ENCODE data around the gene MRPL33.

The MRPL33 gene

DNA sequence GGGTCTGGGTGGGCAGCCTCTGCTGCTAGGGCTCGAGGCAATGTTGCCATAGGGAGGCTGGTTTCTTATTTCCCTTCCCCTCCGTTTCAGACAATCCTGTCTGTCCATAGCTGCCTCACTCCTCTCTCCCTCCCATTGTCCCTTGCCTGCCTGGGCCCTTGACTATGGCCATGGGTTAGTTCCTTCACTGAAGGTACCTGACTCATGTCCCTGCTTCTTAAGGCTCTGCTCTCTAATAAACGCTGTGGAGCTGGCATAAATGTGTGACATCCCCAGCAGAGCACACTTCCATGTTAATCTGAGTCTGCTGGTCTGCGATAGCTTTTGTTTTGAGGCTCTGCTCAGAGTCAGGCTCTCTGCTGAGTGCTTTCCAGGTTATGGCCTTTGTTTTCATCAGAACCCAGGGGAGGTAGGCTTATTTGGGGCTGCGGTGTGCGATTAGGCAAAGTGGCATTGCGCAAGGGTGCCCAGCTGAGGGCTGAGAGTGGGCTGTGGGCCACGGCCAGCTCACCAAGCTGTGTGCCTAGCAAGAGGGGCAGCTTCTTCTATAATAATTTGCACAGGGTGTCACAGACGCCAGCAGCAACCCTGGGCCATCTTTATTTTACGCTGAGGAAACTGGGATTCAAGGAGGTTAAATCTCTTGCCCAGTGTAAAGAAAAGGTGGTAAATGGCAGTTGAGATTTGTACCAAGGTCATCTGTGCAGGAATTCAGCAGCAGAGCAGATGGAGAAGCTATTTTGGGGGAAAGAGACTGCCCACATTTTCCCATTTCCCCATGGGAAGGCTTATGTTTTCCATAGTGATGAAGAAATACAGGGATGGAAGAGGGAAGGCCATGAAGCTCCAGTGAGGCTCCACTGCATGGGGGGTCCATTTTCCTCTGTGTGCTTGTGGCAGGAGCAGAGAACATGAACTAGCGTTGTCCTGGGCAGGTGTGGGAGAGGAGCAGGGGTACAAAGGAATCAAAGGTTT is 25.6 kb downstream of the MRPL33 start:
- H3K9ac ChIP-seq (ENCODE audit: low read depth in 1 of 2, low read length in 2 of 2) = no peak overlapping the region
- no peak overlapping the region for H3K4me3 ChIP-seq (ENCODE audit: low read depth in 1 of 2, low read length in 2 of 2)
- peaks cover 0 to 8% of the 10 kb centered on the region in 2 donors for H3K36me3 ChIP-seq (ENCODE audit: control insufficient read depth in 1 of 2, insufficient read depth in 2 of 2, low read length in 2 of 2)
- no peak overlapping the region for H3K27ac ChIP-seq (ENCODE audit: low read depth, low read length)
- H3K4me1 ChIP-seq (ENCODE audit: control insufficient read depth in 1 of 2, insufficient read depth in 2 of 2, low read length in 2 of 2) = peaks cover 0 to 5% of the 10 kb centered on the region in 2 donors
- H3K27me3 ChIP-seq (ENCODE audit: control insufficient read depth in 1 of 2, insufficient read depth in 2 of 2, low read length in 2 of 2) = no peaks in the 10 kb centered on the region
- no peaks in the 10 kb centered on the region for H3K9me3 ChIP-seq (ENCODE audit: control insufficient read depth in 1 of 2, low read length in 2 of 2)

DNA sequence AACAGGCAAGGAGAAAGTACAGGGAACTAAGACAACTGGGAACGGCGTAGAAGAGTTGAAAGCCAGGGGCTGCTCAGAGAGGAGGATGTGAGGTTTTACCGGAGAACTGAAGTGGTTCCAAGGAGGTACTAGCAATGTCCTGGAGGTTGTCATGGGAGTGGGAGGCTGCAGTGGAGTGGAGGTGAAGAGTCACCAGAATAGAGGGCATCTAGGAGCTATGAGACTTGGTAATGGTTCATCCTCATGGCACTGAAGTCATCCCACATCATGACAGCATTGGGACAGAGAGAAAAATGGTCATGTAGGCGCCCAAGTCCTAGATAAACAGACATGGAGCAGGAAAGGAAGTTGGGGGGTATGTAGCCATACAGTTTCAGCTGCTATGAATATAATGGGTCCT is 26.3 kb downstream of the MRPL33 start:
- H3K4me1 ChIP-seq (ENCODE audit: control insufficient read depth in 1 of 2, insufficient read depth in 2 of 2, low read length in 2 of 2) = peaks cover 0 to 5% of the 10 kb centered on the region in 2 donors
- peaks cover 0 to 8% of the 10 kb centered on the region in 2 donors for H3K36me3 ChIP-seq (ENCODE audit: control insufficient read depth in 1 of 2, insufficient read depth in 2 of 2, low read length in 2 of 2)
- H3K9ac ChIP-seq (ENCODE audit: low read depth in 1 of 2, low read length in 2 of 2) = no peak overlapping the region
- H3K9me3 ChIP-seq (ENCODE audit: control insufficient read depth in 1 of 2, low read length in 2 of 2) = no peaks in the 10 kb centered on the region
- H3K4me3 ChIP-seq (ENCODE audit: low read depth in 1 of 2, low read length in 2 of 2) = no peak overlapping the region
- no peak overlapping the region for H3K27ac ChIP-seq (ENCODE audit: low read depth, low read length)
- no peaks in the 10 kb centered on the region for H3K27me3 ChIP-seq (ENCODE audit: control insufficient read depth in 1 of 2, insufficient read depth in 2 of 2, low read length in 2 of 2)

- Histone ChIP-seq H3K4me3 (ENCODE audit: low read depth in 1 of 2, low read length in 2 of 2) (no peak overlapping the region), H3K9me3 (ENCODE audit: control insufficient read depth in 1 of 2, low read length in 2 of 2) (no peaks in the 10 kb centered on the region), H3K9ac (ENCODE audit: low read depth in 1 of 2, low read length in 2 of 2) (no peak overlapping the region), H3K27ac (ENCODE audit: low read depth, low read length) (no peak overlapping the region), H3K4me1 (ENCODE audit: control insufficient read depth in 1 of 2, insufficient read depth in 2 of 2, low read length in 2 of 2) (peaks cover 0 to 5% of the 10 kb centered on the region in 2 donors), H3K27me3 (ENCODE audit: control insufficient read depth in 1 of 2, insufficient read depth in 2 of 2, low read length in 2 of 2) (no peaks in the 10 kb centered on the region), H3K36me3 (ENCODE audit: control insufficient read depth in 1 of 2, insufficient read depth in 2 of 2, low read length in 2 of 2) (peaks cover 0 to 8% of the 10 kb centered on the region in 2 donors)
Measured at GRCh38 chr2:27798486-27798885, 27.0 kb downstream of the MRPL33 start.

GRCh38 chr2:27798948-27799645 is 27.6 kb downstream of the MRPL33 start:
- Histone ChIP-seq H3K9me3 (ENCODE audit: control insufficient read depth in 1 of 2, low read length in 2 of 2) (no peaks in the 10 kb centered on the region), H3K4me1 (ENCODE audit: control insufficient read depth in 1 of 2, insufficient read depth in 2 of 2, low read length in 2 of 2) (peaks cover 0 to 5% of the 10 kb centered on the region in 2 donors), H3K36me3 (ENCODE audit: control insufficient read depth in 1 of 2, insufficient read depth in 2 of 2, low read length in 2 of 2) (peaks cover 0 to 8% of the 10 kb centered on the region in 2 donors), H3K4me3 (ENCODE audit: low read depth in 1 of 2, low read length in 2 of 2) (no peak overlapping the region), H3K27me3 (ENCODE audit: control insufficient read depth in 1 of 2, insufficient read depth in 2 of 2, low read length in 2 of 2) (no peaks in the 10 kb centered on the region), H3K27ac (ENCODE audit: low read depth, low read length) (no peak overlapping the region), H3K9ac (ENCODE audit: low read depth in 1 of 2, low read length in 2 of 2) (no peak overlapping the region)

DNA sequence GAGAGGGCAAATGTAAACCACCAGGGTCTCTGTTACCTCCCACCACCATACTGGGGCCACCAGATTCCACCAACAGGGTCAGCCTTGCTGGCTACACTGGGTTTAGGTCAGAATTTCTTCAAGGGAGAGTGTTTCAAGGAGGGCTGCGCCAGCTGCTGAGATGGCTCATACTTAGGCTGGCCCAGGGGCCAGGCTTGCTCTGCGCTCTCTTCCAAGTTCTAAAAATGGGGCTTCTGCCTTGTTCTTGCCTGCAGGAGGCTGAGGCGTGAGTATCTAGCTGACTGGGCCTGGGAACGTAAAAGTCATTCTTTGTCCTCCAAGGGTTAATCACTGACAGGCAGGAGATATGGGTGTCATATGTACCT is 28.1 kb downstream of the MRPL33 start:
- Histone ChIP-seq H3K27ac (ENCODE audit: low read depth, low read length) (no peak overlapping the region), H3K27me3 (ENCODE audit: control insufficient read depth in 1 of 2, insufficient read depth in 2 of 2, low read length in 2 of 2) (no peaks in the 10 kb centered on the region), H3K4me3 (ENCODE audit: low read depth in 1 of 2, low read length in 2 of 2) (no peak overlapping the region), H3K9me3 (ENCODE audit: control insufficient read depth in 1 of 2, low read length in 2 of 2) (no peaks in the 10 kb centered on the region), H3K4me1 (ENCODE audit: control insufficient read depth in 1 of 2, insufficient read depth in 2 of 2, low read length in 2 of 2) (peaks cover 0 to 5% of the 10 kb centered on the region in 2 donors), H3K36me3 (ENCODE audit: control insufficient read depth in 1 of 2, insufficient read depth in 2 of 2, low read length in 2 of 2) (peaks cover 0 to 8% of the 10 kb centered on the region in 2 donors), H3K9ac (ENCODE audit: low read depth in 1 of 2, low read length in 2 of 2) (no peak overlapping the region)

GRCh38 chr2:27800856-27801255 is 29.3 kb downstream of the MRPL33 start:
- Histone ChIP-seq H3K9me3 (ENCODE audit: control insufficient read depth in 1 of 2, low read length in 2 of 2) (no peaks in the 10 kb centered on the region), H3K4me1 (ENCODE audit: control insufficient read depth in 1 of 2, insufficient read depth in 2 of 2, low read length in 2 of 2) (peaks cover 0 to under 1% of the 10 kb centered on the region in 2 donors), H3K27ac (ENCODE audit: low read depth, low read length) (no peak overlapping the region), H3K36me3 (ENCODE audit: control insufficient read depth in 1 of 2, insufficient read depth in 2 of 2, low read length in 2 of 2) (peaks cover 0 to 8% of the 10 kb centered on the region in 2 donors), H3K4me3 (ENCODE audit: low read depth in 1 of 2, low read length in 2 of 2) (no peak overlapping the region), H3K27me3 (ENCODE audit: control insufficient read depth in 1 of 2, insufficient read depth in 2 of 2, low read length in 2 of 2) (no peaks in the 10 kb centered on the region), H3K9ac (ENCODE audit: low read depth in 1 of 2, low read length in 2 of 2) (no peak overlapping the region)

- H3K9me3 ChIP-seq (ENCODE audit: control insufficient read depth in 1 of 2, low read length in 2 of 2) = no peaks in the 10 kb centered on the region
- peaks cover 0 to 2% of the 10 kb centered on the region in 2 donors for H3K36me3 ChIP-seq (ENCODE audit: control insufficient read depth in 1 of 2, insufficient read depth in 2 of 2, low read length in 2 of 2)
- no peak overlapping the region for H3K4me3 ChIP-seq (ENCODE audit: low read depth in 1 of 2, low read length in 2 of 2)
- no peak overlapping the region for H3K27ac ChIP-seq (ENCODE audit: low read depth, low read length)
- H3K9ac ChIP-seq (ENCODE audit: low read depth in 1 of 2, low read length in 2 of 2) = no peak overlapping the region
- no peaks in the 10 kb centered on the region for H3K4me1 ChIP-seq (ENCODE audit: control insufficient read depth in 1 of 2, insufficient read depth in 2 of 2, low read length in 2 of 2)
- H3K27me3 ChIP-seq (ENCODE audit: control insufficient read depth in 1 of 2, insufficient read depth in 2 of 2, low read length in 2 of 2) = no peaks in the 10 kb centered on the region
Measured at GRCh38 chr2:27802547-27802946, 31.0 kb downstream of the MRPL33 start.

- H3K9ac ChIP-seq (ENCODE audit: low read depth in 1 of 2, low read length in 2 of 2) = no peak overlapping the region
- no peaks in the 10 kb centered on the region for H3K27me3 ChIP-seq (ENCODE audit: control insufficient read depth in 1 of 2, insufficient read depth in 2 of 2, low read length in 2 of 2)
- H3K4me3 ChIP-seq (ENCODE audit: low read depth in 1 of 2, low read length in 2 of 2) = no peak overlapping the region
- no peaks in the 10 kb centered on the region for H3K9me3 ChIP-seq (ENCODE audit: control insufficient read depth in 1 of 2, low read length in 2 of 2)
- no peaks in the 10 kb centered on the region for H3K4me1 ChIP-seq (ENCODE audit: control insufficient read depth in 1 of 2, insufficient read depth in 2 of 2, low read length in 2 of 2)
- H3K36me3 ChIP-seq (ENCODE audit: control insufficient read depth in 1 of 2, insufficient read depth in 2 of 2, low read length in 2 of 2) = no peaks in the 10 kb centered on the region
- H3K27ac ChIP-seq (ENCODE audit: low read depth, low read length) = no peak overlapping the region
Measured at GRCh38 chr2:27803046-27803445, 31.5 kb downstream of the MRPL33 start.

DNA sequence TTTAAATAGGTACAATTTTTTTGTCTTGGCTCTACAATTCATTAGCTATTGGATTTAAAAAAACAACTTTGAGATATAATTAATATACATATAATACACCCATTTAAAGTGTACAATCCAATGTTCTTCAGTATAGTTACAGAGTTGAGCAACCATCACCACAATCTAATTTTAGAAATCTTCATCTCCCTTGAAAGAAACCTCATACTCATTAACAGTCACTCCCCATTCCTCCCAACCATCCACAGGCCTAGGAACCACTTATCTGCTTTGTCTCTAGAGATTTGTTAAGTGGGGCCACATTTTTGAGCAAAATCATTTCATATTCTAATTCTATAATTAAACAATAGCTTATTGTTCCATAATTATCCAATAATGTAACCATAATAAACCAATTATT is 32.6 kb downstream of the MRPL33 start:
- H3K36me3 ChIP-seq (ENCODE audit: control insufficient read depth in 1 of 2, insufficient read depth in 2 of 2, low read length in 2 of 2) = no peaks in the 10 kb centered on the region
- H3K4me3 ChIP-seq (ENCODE audit: low read depth in 1 of 2, low read length in 2 of 2) = no peak overlapping the region
- no peaks in the 10 kb centered on the region for H3K4me1 ChIP-seq (ENCODE audit: control insufficient read depth in 1 of 2, insufficient read depth in 2 of 2, low read length in 2 of 2)
- H3K9me3 ChIP-seq (ENCODE audit: control insufficient read depth in 1 of 2, low read length in 2 of 2) = no peaks in the 10 kb centered on the region
- H3K9ac ChIP-seq (ENCODE audit: low read depth in 1 of 2, low read length in 2 of 2) = no peak overlapping the region
- no peaks in the 10 kb centered on the region for H3K27me3 ChIP-seq (ENCODE audit: control insufficient read depth in 1 of 2, insufficient read depth in 2 of 2, low read length in 2 of 2)
- H3K27ac ChIP-seq (ENCODE audit: low read depth, low read length) = no peak overlapping the region

DNA sequence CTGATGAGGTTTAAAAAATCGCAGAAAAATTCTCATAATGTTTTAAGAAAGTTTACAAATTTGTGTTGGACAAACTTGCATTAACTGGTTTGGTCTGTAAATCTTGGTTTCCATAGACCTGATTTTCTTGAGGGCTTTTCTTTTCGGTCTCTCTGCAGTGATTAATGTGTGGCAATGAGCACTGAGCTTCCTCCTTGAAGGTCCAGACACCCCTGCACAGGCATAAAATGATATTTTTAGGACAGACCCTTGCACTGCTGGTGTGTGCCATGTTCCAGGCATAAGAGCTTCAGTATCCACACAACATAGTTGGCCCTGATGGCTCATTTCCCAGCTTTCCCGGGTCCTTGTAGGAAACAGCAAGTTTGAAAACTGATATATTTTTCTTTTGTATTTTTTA is 33.7 kb downstream of the MRPL33 start:
- H3K36me3 ChIP-seq (ENCODE audit: control insufficient read depth in 1 of 2, insufficient read depth in 2 of 2, low read length in 2 of 2) = no peaks in the 10 kb centered on the region
- no peak overlapping the region for H3K27ac ChIP-seq (ENCODE audit: low read depth, low read length)
- no peaks in the 10 kb centered on the region for H3K4me1 ChIP-seq (ENCODE audit: control insufficient read depth in 1 of 2, insufficient read depth in 2 of 2, low read length in 2 of 2)
- no peak overlapping the region for H3K4me3 ChIP-seq (ENCODE audit: low read depth in 1 of 2, low read length in 2 of 2)
- no peaks in the 10 kb centered on the region for H3K27me3 ChIP-seq (ENCODE audit: control insufficient read depth in 1 of 2, insufficient read depth in 2 of 2, low read length in 2 of 2)
- H3K9me3 ChIP-seq (ENCODE audit: control insufficient read depth in 1 of 2, low read length in 2 of 2) = no peaks in the 10 kb centered on the region
- no peak overlapping the region for H3K9ac ChIP-seq (ENCODE audit: low read depth in 1 of 2, low read length in 2 of 2)

Measured in duodenal mucosa (tissue), 2 donors.